Stimulated activated CD4-positive, alpha-beta T cell treated with anti-CD3 and anti-CD28 coated beads, Interleukin-4, amount 100 ng/mL, for 48 hours (primary cell): Measurements from ENCODE around the gene STBD1.
"Not testable (repeated sequence)": the region's sequence is repeated elsewhere in the genome, so short reads cannot be mapped to it uniquely, and the experiment has no call there.

ENCODE experiments used
- DNase-seq, 2 donors: peaks; one replicate each; pipeline ENCODE4 v3.0.0-alpha.2; 2020; ENCODE audit warnings: low read depth in 2 of 2

The STBD1 gene

GRCh38 chr4:76283900-76284299 lies 22.6 kb upstream of the STBD1 start:
- no peak for DNase-seq

- not testable (repeated sequence) for DNase-seq
Observed at GRCh38 chr4:76287811-76288210, 18.7 kb upstream of the STBD1 start.

GRCh38 chr4:76292730-76293129 lies 13.8 kb upstream of the STBD1 start:
- DNase-seq = no peak

- DNase-seq = no peak
Observed at GRCh38 chr4:76293772-76294171, 12.8 kb upstream of the STBD1 start.

- no peak for DNase-seq
Observed at GRCh38 chr4:76296286-76296820, 10.2 kb upstream of the STBD1 start.

GRCh38 chr4:76298227-76298626 lies 8.3 kb upstream of the STBD1 start:
- no peak for DNase-seq

GRCh38 chr4:76300012-76300411 lies 6.5 kb upstream of the STBD1 start:
- no peak for DNase-seq

- DNase-seq = peak in 1 of 2 donors; percentile 18
Observed at GRCh38 chr4:76301068-76301774, 5.3 kb upstream of the STBD1 start.

- DNase-seq = no peak
Observed at GRCh38 chr4:76301775-76302162, 4.8 kb upstream of the STBD1 start.

GRCh38 chr4:76302826-76303438 lies 3.6 kb upstream of the STBD1 start:
- DNase-seq = no peak

GRCh38 chr4:76305033-76305687 lies 1.4 kb upstream of the STBD1 start:
- DNase-seq = no peak

- no peak for DNase-seq
Observed at GRCh38 chr4:76306882-76307659, 538 bp downstream of the STBD1 start.

GRCh38 chr4:76307660-76308014 lies 1.1 kb downstream of the STBD1 start:
- DNase-seq = no peak

- no peak for DNase-seq
Observed at GRCh38 chr4:76308548-76308947, 2.0 kb downstream of the STBD1 start.

- no peak for DNase-seq
Observed at GRCh38 chr4:76309939-76310550, 3.5 kb downstream of the STBD1 start.

GRCh38 chr4:76310683-76311082 lies 4.2 kb downstream of the STBD1 start:
- no peak for DNase-seq

GRCh38 chr4:76311896-76312331 lies 5.4 kb downstream of the STBD1 start:
- DNase-seq = no peak

- no peak for DNase-seq
Observed at GRCh38 chr4:76312457-76312856, 5.9 kb downstream of the STBD1 start.

- no peak for DNase-seq
Observed at GRCh38 chr4:76313547-76313946, 7.0 kb downstream of the STBD1 start.

- no peak for DNase-seq
Observed at GRCh38 chr4:76315267-76315918, 8.9 kb downstream of the STBD1 start.

GRCh38 chr4:76316131-76316530 lies 9.6 kb downstream of the STBD1 start:
- DNase-seq = no peak
